RPMI7951 (cell line): ENCODE results near the gene HDAC5. TPM values are rescaled to one million over a fixed set of nuclear protein-coding genes. Genes with fewer than 3 reads are reported as not detected.
"Not testable (repeated sequence)": the region's sequence is repeated elsewhere in the genome, so short reads cannot be mapped to it uniquely, and the experiment has no call there.

Source experiments
- DNase-seq: peaks from one replicate; pipeline ENCODE4 v3.0.0-alpha.2; 2012; ENCODE audit warnings: low read depth
- total RNA-seq: library from RNA; depleted of rRNA; stranded (reverse); fragments of >200 nt; shearing (Covaris generic); gene quantifications from 2 replicates; pipeline ENCODE4 v1.2.3, GENCODE V29; 2014

Gene HDAC5
- total RNA-seq, 1 experiment from 2014 or later = 14.3 TPM

DNA sequence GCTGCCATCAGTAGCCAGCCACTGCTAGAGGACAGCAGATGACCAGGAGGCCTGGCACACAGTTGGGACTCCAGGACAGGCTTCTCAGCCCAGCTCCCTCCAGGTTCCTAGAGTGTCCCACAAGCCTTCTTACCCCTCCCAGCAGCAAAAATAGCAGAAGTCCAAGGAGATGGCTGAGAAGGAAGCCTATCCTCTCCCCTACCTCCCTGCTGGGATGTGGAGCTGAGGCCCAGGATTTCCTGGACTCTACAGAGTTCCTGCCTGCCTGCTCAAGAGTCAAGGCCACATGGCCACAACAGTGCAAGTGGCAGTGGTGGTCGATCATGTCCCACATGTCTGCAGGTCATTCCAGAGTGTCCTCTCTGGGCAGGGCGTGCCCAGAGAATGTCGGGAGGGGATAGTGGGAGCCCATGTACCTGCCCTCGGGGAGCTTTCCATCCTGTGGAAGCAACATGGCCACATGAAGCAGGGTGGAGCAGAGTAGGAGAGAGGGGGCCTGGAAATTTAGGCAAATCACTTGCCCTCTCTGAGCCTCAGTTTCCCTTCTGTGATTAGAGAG lies 10.6 kb upstream of the HDAC5 start:
- DNase-seq = no peak

DNA sequence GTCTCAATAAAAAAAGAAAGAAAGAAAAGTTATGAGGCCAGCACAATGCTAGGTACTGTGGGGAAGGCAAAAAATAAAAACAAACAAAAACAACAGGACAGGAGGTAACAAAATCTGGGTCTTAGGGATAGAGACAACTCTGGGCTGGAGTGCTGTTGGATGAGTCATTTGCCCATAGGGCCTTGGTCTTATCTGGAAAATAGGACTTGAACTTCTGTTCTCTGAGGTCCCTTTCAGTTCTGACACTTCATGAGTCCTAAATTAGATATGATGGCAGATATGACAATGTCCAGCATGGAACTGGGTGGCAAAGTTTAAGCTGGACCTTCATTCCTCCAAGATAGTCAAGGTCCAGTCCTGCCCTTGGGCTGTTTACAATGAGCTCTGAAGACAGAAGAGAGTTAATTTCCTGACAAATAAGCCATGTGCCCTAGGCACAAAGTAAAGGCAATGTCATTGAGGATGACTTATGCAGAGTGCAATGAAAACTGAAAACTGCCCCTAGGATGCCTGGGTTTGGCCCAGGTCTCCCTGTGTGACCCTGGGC lies 8.9 kb upstream of the HDAC5 start:
- DNase-seq = peak; percentile 70

DNA sequence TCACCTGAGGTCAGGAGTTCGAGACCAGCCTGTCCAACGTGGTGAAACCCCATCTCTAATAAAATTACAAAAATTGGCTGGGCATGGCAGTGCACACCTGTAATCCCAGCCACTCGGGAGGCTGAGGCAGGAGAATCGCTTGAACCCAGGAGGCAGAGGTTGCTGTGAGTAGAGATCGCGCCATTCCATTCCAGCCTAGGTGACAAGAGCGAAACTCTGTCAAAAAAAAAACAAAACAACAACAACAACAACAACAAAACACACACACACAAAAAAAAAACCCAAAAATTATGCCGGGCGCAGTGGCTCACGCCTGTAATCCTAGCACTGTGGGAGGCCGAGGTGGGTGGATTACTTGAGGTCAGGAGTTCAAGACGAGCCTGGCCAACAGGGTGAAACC lies 7.9 kb upstream of the HDAC5 start:
- not testable (repeated sequence) for DNase-seq

DNA sequence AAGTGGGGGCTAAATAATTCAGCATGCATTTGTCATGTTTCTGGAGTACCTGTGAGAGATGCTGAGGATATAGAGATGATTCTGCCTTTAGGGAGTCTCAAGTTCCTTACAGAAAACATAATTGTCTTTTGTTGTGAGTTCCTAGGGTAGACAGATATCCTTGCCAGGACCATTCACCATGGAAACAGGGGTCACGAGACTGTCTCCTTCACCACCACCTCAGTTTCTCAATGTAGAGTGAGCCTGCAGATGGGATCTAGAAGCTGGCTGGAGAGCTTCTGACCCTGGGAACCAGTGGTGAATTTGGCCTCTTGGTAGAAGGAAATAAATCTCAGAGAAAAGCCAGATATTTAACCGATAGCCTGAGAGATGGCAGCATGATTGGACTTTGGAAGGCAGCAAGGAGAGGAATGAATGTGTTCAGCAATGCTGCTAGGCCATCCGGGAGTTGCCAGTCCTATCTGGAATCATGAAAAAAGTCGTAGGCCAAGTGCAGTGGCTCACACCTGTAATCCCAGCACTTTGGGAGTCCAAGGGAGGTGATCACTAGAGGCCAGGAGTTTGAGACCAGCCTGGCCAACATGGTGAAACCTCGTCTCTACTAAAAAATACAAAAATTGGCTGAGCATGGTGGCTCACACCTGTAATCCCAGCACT lies 7.4 kb upstream of the HDAC5 start:
- DNase-seq = no peak

DNA sequence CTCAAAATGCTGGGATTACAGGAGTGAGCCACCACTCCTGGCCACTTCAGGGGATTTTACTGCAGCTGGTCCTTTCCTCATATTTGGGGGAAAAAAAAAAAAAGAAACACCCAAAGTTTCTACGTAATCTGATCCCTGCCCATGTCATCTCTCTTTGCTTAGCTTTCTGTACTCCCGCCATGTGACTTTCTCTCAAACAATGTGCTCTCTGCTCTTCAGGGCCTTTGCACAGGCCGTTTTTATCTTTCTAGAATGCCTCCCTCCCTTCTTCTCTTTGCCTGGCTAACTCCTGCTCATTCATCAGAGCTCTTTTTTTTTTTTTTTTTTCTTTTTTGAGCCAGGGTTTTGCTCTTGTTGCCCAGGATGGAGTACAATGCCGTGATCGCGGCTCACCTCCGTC lies 4.9 kb upstream of the HDAC5 start:
- DNase-seq = no peak

DNA sequence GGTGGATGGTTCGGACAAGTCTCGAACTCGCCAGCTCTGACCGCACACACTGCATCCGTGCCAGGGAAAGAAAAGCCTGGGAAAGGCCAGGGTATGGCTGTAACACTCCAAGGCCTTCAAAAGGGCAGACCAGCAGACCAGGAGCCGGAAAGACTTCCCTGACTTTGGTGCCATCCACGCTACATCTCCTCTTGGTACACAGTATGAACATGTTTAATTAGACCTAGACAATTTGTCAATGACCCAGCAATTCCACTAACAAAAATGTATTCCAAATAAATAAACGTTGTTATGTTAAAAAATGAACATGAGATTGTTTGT lies 637 bp upstream of the HDAC5 start:
- no peak for DNase-seq

DNA sequence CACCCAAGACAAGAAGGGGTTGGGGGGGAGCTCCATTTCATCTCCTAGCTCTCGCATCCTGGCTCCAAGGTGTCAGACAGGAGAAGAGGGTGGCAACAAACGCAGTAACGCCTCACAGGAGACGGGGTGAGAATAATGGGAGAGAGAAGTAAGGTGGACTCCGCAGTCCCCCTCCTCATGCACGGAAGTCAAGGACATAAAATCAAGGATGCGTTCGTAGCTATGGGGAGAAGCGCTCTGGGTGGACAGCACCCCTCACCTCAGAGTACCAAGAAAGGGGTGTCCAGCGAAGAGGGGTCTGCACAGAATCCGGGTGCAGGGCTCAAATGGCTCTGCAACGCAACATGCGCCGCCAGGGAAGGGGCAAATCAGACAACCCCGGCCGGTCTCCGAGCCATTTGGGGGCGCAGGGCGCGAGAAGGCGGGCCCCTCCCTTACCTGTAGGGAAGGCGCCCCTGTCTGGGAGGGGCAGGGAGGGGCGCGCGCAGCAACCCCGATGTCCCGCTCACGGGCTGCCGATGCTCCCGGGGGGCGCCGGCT lies 555 bp downstream of the HDAC5 start:
- DNase-seq = no peak

DNA sequence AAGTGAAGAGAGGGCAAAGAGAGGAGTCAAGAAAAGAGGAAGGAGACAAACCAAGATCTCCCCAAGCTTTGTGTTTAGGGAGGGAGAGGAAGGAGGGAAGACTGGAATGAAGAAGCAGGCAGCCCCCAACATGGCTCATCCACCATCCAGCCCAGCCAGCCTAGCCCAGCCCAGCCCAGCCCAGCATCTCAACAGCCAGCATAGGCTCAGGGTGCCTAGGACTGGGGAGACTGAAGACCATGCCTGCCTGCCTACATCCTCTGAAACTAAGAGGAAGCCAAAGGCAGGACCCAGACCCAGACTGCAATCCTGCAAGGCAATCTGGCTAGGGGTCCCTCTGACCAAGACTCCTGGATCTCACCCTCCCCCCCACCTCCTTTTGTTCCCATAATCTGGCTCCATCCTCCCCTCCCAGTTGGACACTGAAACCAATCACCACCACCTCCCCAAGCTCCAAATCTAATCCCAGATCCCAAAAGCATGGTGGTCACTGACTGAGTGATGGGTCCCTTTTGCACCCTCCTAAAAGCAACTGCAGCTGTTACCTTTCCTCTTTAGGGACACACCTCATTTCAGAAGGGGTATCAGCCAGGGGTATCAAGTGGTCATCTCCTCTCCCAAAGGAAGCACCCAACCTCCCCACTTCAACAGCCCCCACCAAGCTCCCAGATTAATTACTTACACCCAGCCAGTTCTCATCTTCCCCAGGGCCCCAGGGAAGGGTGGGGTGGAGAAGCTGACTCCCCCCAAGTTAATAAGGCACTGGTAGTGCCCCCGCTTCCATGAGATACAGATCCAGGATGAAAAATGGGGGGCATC lies 1.2 kb downstream of the HDAC5 start:
- no peak for DNase-seq

DNA sequence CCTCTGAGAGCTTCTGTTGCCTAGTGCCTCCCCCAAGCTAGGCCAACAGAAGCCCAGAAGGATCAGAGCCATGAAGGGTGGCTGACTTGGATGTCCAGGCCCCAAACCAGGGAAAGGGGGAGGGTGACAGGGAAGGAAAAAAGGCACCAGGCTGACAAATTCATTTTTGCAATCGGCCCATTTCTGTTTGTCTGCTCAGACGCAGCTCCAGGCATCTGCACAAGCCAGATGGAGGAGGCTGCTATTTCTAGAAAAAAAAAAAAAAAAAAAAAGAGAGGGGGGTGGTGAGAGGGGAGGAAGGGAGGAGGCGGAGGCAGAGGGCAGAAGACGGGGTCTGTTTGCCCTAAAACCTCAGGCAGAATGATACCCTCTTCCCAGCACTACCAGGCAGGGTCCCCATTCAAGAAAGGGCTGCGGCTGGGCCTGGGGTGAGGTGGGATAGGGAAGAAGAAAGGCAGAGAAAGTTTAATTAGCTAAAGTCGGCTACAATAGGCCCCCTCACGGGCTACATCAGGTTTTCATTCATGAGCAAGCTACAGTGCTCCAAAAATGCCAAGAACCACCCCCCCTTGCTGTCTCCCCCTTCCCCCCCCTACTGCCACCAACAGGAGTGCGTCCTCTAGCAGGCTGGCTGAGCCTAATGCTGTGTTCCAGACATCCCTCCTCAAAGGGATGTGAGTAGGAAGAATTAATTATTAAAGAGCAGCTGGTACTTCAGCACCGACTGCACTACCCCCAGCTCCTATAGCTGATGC lies 2.4 kb downstream of the HDAC5 start:
- no peak for DNase-seq

DNA sequence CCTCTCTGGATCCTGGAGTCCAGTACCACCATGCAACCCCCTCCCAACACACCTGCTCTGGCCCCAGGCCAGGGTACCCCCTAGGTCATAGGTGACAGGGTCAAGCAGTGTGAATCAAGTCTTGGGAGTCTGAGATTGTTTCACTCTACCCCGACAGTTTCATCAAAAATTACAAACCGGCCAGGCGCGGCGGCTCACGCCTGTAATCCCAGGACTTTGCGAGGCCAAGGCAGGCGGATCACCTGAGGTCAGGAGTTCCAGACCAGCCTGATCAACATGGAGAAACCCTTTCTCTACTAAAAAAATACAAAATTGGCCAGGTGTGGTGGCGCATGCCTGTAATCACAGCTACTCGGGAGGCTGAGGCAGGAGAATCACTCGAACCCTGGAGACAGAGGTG lies 3.2 kb downstream of the HDAC5 start:
- not testable (repeated sequence) for DNase-seq

DNA sequence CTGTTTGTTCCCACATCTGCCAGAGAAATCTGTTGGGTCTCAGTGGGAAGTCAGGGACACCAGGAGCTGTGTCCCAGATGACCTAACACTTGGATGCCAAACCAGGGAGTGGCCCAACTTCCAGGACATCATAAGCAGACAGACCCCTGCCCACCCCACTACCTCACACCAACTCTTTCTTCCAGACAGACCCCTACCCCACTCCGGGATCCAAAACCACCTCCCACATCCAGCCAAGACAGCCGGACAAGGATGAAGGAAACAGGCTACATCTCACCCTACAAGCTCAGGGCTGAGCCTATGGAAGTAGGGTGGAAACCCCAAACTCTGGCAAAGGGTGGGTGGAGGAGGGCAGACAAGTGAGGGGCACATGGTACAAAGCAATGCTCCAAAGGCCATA lies 3.6 kb downstream of the HDAC5 start:
- DNase-seq = no peak

DNA sequence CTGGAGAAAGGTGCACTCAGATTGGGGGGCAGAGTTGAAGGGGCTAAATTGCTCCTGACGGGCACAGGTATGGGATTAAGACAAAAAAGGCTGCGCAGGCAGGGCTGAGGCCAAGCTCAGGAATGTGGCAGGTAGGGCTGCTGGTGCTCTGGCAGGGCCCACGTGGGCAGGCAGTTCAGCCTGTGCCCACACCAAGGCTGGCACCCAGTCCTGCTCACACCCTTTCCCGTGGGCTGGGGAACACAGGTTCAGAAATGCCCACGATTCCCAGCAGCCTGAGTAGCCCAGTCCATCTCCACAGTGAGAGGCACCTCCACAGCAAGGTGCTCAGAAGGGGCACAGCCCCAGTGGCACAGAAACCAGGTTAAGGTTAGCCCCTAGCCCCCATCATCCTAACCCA lies 4.4 kb downstream of the HDAC5 start:
- no peak for DNase-seq

DNA sequence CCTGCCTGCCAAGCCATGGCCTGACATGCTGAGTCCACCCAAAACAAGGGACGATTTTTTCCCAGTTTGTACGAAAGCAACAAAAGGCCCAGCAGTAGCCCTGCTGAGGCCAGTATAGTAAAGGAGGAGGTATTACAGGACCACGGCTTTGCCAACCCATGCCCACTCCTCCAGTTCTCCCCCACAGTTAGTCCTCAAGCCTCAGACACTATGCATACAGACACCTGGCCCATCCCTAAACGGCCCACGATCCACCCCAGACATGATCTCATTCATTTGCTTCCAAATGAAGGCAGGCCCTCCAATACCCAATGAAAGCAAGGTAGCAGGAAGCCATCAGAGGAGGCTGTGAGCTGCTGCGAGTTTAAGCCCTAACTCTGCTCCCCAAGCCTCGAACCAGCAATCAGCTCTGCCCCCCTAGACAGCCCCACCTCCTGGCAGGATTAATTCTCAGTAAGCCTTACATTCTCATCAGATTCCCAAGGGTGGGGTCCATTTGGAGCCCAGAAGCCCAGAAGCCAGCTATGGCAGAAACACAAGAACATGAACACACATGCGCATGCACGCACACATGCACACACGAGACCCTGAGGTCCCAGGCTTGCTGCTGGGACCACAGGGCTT lies 4.9 kb downstream of the HDAC5 start:
- no peak for DNase-seq

DNA sequence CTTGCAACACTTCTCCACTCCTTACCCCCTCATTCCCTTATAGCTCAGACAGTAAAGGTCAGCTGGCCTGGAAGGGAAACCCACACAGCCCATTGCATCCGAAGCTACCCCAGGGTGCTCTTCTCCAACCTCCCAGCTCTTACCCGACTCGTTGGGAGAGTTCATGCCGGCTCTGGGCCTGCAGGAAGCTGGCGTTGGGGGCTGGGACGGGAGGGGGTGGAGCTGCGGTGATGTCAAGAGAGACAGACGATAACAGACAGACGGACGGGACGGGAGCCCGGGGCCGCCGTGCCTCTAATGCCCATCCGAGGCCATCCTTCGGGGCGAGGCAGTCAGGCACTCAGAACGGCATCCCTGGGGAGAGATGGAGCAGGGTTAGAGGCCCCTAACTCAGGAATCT lies 6.1 kb downstream of the HDAC5 start:
- no peak for DNase-seq

DNA sequence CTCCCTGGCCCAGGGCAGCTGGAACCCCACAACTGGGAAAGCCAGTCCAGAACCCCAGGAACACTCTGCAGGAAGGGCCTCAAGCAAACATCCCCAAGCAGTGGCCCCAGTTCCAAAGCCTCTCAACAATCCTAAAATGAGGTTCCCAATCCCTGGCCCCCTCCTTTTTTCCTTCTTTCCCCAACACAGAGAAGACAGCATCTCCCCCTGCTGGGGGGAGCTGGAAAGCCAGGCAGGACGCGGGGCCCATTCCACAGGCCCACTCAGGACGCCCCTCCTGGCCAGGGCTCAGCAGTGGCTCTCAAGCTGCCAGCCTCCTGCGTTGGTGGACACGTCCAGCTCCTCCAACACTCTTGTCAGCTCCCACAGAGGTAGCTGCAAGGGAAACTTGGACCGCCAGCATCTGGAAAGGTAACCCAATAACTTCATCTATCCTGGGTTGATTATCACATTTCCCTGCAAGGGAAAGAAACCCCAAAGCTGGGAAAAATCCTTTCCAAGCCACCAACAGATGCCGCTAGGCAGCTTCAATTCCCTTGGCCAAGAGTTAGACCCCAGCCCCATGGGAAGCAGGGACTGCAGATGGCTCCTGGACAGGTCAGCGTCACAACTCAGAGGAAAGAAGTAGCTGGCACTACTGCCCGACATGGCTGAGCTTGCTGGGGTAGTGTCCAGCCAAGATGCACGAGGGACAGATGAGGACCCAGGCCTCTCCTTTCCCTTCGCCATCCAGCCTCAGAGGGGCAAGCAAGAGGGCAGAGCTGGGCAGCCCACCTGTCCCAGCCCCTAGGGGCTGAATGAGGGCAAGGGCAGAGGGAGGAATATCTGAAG lies 7.6 kb downstream of the HDAC5 start:
- DNase-seq = peak; percentile 36

DNA sequence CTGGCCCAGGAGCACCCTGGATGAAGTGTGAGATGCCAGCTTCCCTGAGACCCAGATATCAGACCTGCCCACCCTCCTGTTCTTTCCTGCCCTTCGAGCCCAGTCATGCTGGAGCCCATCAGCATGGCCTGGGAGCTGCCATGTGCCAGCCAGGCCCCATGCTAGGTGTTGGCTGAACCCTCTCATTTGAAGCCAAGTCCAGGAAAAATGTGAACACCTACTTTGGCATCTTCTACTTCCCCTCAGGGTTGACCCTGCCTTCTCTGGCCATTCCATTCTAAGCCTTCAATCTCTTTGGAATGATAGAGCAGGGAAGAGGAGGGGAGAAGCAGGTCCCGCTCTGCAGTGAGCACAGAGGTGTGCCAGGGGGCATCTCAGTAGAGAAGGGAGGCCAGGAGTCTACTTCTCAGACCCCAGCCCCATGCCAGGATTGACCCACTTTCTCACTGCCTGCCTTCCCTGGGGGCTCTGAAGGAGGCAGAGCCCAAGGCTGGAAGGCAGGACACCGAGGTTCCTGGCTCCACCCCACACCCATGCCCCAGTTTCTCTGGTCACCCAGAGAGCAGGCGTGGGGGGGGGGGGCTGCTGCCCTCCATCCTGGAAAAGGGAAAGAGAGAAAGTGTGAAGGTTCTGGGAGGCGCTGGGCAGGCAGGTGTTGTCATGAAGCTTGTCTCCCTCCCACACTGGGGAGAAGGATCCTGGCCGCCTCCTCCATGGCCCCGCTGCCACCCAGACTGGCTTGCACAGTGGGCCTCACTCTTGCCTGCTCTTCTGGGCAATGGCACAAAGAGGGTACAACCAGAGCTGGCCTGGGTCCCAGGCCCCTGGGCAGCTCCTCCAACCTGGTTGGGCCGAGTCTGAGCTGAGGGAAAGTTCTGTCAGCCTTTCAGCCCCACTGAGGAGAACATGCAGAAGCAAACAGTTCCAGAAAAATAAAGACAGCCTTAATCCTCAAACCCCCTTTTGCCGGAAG lies 9.3 kb downstream of the HDAC5 start:
- DNase-seq = no peak

DNA sequence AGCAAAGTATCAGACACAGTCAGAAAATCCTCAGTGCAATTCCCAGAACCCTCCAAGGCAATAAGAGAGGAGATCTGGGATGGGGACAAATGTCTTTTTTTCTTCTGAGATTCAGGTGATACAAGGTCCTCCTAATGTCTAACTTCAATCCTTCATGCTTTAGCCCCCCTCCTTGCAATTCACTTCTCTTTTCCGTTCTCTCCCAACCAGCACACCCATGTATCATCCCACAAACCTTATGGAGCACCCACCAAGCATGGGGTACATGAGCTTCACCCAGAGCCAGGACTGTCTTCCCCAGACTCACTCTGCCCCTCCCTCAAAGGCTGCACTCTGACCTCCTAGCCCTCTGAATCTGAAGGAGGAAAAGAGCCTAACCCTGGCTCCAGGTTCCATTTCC lies 10.1 kb downstream of the HDAC5 start:
- DNase-seq = no peak

DNA sequence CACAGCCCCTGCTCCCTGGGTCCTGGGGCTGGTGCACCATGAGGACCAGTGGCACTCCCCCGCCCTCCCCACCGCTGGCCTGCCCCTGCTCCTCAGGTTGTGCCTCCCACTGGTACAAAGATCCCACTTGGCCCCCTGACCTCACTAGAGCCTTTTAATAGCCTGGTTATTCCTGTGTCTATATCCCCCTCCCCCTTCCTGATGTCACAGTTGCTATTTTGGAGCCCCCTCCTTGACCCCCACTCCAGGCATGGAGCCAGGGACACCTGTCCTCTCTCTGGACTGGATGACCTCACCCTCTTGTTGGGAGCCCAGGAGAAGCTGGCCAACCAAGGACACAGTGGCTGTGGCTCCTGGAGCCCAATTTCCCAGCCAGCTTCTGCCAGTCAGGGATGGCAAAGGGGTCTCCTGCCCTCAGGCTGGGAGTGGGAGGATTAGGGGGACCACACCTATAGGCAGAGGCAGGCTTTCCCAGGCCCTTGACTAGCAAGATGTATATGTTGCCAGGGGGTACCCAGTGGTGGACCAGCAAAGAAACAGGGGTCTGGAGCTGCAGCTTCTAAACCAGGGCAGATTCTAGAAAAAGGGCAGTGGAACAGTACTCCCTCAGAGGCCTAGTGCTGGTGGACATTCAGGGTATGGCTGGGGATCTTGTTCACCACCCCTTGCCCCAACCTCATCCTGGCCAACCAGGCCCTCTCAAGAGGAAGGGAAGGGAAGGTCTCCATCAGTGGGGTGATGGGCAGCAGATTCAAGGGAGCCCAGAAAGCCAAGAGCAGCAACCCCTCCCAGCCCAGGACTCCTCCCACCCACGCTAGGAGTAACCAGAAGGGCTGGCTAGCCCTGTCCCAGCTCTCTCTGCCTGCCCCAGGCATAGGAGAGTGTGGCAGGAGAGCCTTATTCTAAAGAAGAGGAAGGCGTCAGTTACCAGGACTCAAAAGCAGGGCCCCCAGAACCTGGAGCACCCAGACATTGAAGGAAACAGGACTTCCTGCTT lies 10.9 kb downstream of the HDAC5 start:
- DNase-seq = no peak
